HCT116 (cell line): ENCODE results near the gene TNNT2. TPM values are rescaled to one million over a fixed set of nuclear protein-coding genes. Genes with fewer than 3 reads are reported as not detected.

ENCODE experiments used
- ATAC-seq: fragments of 200-7000 bp; cut with Tn5 transposase; 2 replicates; pipeline ENCODE4 v1.9.1; 2020; ENCODE audit warnings: mild to moderate bottlenecking, moderate library complexity
- BruUV-seq: library from RNA; stranded (reverse); fragments of 400-500 nt; replicated peaks from 2 replicates; lab custom pipeline; 2021; lab: Mats Ljungman, UMichigan
- CTCF ChIA-PET: fragments of 300-600 bp; sonication (Branson Sonifier 250); formaldehyde crosslinking; loops from one replicate; lab custom pipeline; 2021; ENCODE audit warnings: antibody characterized with exemption; lab: Charles Lee
- POLR2A ChIA-PET: fragments of 300-600, 350-600 bp; sonication (Branson Sonifier 250); formaldehyde crosslinking; loops from one replicate; lab custom pipeline; 2021; ENCODE audit warnings: antibody characterized with exemption; lab: Charles Lee
- RAD21 ChIA-PET, 2 experiments: fragments of 300-600 bp; sonication (Branson Sonifier 250); formaldehyde crosslinking; loops; one replicate each; lab custom pipeline; 2023; ENCODE audit warnings: low total read pairs in 2 of 2; ENCODE audit not compliant: uncharacterized antibody in 2 of 2, unreplicated experiment in 2 of 2, low non-redundant PET in 1 of 2; lab: Charles Lee
- DNase-seq: peaks from one replicate; pipeline ENCODE4 v3.0.0-alpha.2; 2010; ENCODE audit warnings: low read depth, low spot score
- H2AFZ ChIP-seq: fragments of 200-600 bp; shearing (Covaris generic), sonication (generic); 2 replicates; pipeline ENCODE4 v1.6.1; 2017; ENCODE audit warnings: low read depth, mixed run types, mixed read lengths, antibody characterized with exemption, low read length; ENCODE audit not compliant: poor library complexity, severe bottlenecking
- H3K27ac ChIP-seq: 2 replicates; pipeline ENCODE4 v1.5.1; 2012; ENCODE audit warnings: low read depth, low read length
- H3K27me3 ChIP-seq: fragments of 200-600 bp; sonication (generic); 2 replicates; pipeline ENCODE4 v1.6.1; 2016; ENCODE audit warnings: mixed run types, low read length, mixed read lengths; ENCODE audit not compliant: insufficient read depth
- H3K36me3 ChIP-seq, 2 experiments: fragments of 200-500 bp in 1 of 2; fragments of 200-600 bp in 1 of 2; sonication (Bioruptor generic) in 1 of 2; sonication (generic) in 1 of 2; 2 replicates each; pipeline versions ENCODE4 v1.5.1 to v1.6.1; 2014 to 2016; ENCODE audit warnings: low read length in 2 of 2, inconsistent platforms in 1 of 2, mixed read lengths in 1 of 2, mixed run types in 1 of 2; ENCODE audit not compliant: insufficient read depth in 2 of 2, control insufficient read depth in 1 of 2
- H3K4me1 ChIP-seq, 2 experiments: fragments of 200-600 bp in 1 of 2; sonication (generic) in 1 of 2; 2 replicates each; pipeline versions ENCODE4 v1.5.1 to v1.6.1; 2012 to 2017; ENCODE audit warnings: low read length in 2 of 2, inconsistent platforms in 1 of 2, mild to moderate bottlenecking in 1 of 2, mixed read lengths in 1 of 2, mixed run types in 1 of 2, moderate library complexity in 1 of 2; ENCODE audit not compliant: insufficient read depth in 2 of 2, control insufficient read depth in 1 of 2
- H3K4me2 ChIP-seq: fragments of 200-600 bp; sonication (generic); 2 replicates; pipeline ENCODE4 v1.6.1; 2017; ENCODE audit warnings: mixed run types, low read length, mixed read lengths
- H3K4me3 ChIP-seq, 2 experiments: fragments of 200-600 bp in 1 of 2; sonication (generic) in 1 of 2; replicated peaks in 1 of 2; 2 replicates each; pipeline ENCODE4 v1.5.1; 2011 to 2016; ENCODE audit warnings: low read length in 2 of 2, control low read depth in 1 of 2, low read depth in 1 of 2, mild to moderate bottlenecking in 1 of 2, mixed read lengths in 1 of 2, mixed run types in 1 of 2
- H3K79me2 ChIP-seq: fragments of 200-600 bp; sonication (generic); 2 replicates; pipeline ENCODE4 v1.6.1; 2017; ENCODE audit warnings: mild to moderate bottlenecking, mixed run types, low read length, moderate library complexity, mixed read lengths; ENCODE audit not compliant: insufficient read depth
- H3K9ac ChIP-seq: fragments of 200-600 bp; sonication (generic); 2 replicates; pipeline ENCODE4 v1.6.1; 2016; ENCODE audit warnings: low read length, mixed read lengths
- H3K9me2 ChIP-seq: fragments of 200-600 bp; sonication (generic), shearing (Covaris generic); 2 replicates; pipeline ENCODE4 v1.6.1; 2017; ENCODE audit warnings: mixed run types, mild to moderate bottlenecking, moderate library complexity; ENCODE audit not compliant: insufficient read depth
- H3K9me3 ChIP-seq, 2 experiments: fragments of 200-500 bp in 1 of 2; fragments of 200-600 bp in 1 of 2; sonication (Bioruptor generic) in 1 of 2; sonication (generic) in 1 of 2; 2 replicates each; pipeline ENCODE4 v1.6.1; 2014 to 2017; ENCODE audit warnings: low read length in 2 of 2, mixed read lengths in 2 of 2, inconsistent platforms in 1 of 2, low read depth in 1 of 2, mild to moderate bottlenecking in 1 of 2, mixed run types in 1 of 2, moderate library complexity in 1 of 2; ENCODE audit not compliant: control insufficient read depth in 1 of 2, insufficient read depth in 1 of 2
- H4K20me1 ChIP-seq: fragments of 200-600 bp; sonication (generic), shearing (Covaris generic); 2 replicates; pipeline ENCODE4 v1.6.1; 2017; ENCODE audit warnings: mixed run types, mild to moderate bottlenecking, moderate library complexity; ENCODE audit not compliant: insufficient read depth
- CBX3 ChIP-seq: IDR thresholded peaks from 2 replicates; pipeline ENCODE4 v1.6.1; 2012; ENCODE audit warnings: low read depth
- CEBPB ChIP-seq: IDR thresholded peaks from 2 replicates; pipeline ENCODE4 v1.6.1; 2012; ENCODE audit warnings: low read depth
- ELF1 ChIP-seq: IDR thresholded peaks from 2 replicates; pipeline ENCODE4 v1.6.1; 2012; ENCODE audit warnings: low read depth, borderline replicate concordance
- EZH2 ChIP-seq: fragments of 200-600 bp; sonication (generic); IDR thresholded peaks from 2 replicates; pipeline ENCODE4 v1.6.1; 2017; ENCODE audit warnings: antibody characterized with exemption, mixed run types
- EZH2phosphoT487 ChIP-seq: fragments of 200-600 bp; IDR thresholded peaks from 2 replicates; pipeline ENCODE4 v1.6.1; 2018; ENCODE audit warnings: antibody characterized with exemption, borderline replicate concordance
- FOSL1 ChIP-seq: IDR thresholded peaks from 2 replicates; pipeline ENCODE4 v1.6.1; 2012; ENCODE audit warnings: low read depth
- JUND ChIP-seq: IDR thresholded peaks from 2 replicates; pipeline ENCODE4 v1.6.1; 2012
- SIN3A ChIP-seq: IDR thresholded peaks from 2 replicates; pipeline ENCODE4 v1.6.1; 2012; ENCODE audit warnings: low read depth
- SP1 ChIP-seq: IDR thresholded peaks from 2 replicates; pipeline ENCODE4 v1.6.1; 2012; ENCODE audit warnings: low read depth
- SRF ChIP-seq: IDR thresholded peaks from 2 replicates; pipeline ENCODE4 v1.6.1; 2012; ENCODE audit warnings: low read depth
- YY1 ChIP-seq: IDR thresholded peaks from 2 replicates; pipeline ENCODE4 v1.6.1; 2011; ENCODE audit warnings: low read length, low read depth, moderate library complexity, mild to moderate bottlenecking; ENCODE audit not compliant: insufficient replicate concordance; ENCODE audit errors: extremely low read depth
- ZFX ChIP-seq: fragments of 450-650 bp; IDR thresholded peaks from 2 replicates; pipeline ENCODE4 v1.6.1; 2017
- intact Hi-C: fragments of 100-400 bp; cut with micrococcal nuclease; formaldehyde crosslinking; loops from 2 replicates; pipeline ENCODE4 v1.10.0; 2022
- total RNA-seq: library from RNA; stranded (reverse); gene quantifications from one replicate; pipeline ENCODE4 v1.2.1, GENCODE V29; 2021; ENCODE audit not compliant: unreplicated experiment
- TF ChIP-seq, protein P1 (sequence below): IDR thresholded peaks from 2 replicates; pipeline ENCODE4 v1.6.1; 2012
- TF ChIP-seq, protein P2 (sequence below), 3 experiments: fragments of 200-600 bp in 1 of 3; sonication (generic) in 1 of 3; IDR thresholded peaks in 2 of 3; conservative IDR thresholded peaks in 1 of 3; 2 replicates each; pipeline ENCODE4 v1.5.1; 2012 to 2017; ENCODE audit warnings: low read depth in 2 of 3, low read length in 2 of 3, antibody characterized with exemption in 1 of 3, borderline replicate concordance in 1 of 3, control low read depth in 1 of 3, mild to moderate bottlenecking in 1 of 3, mixed read lengths in 1 of 3, mixed run types in 1 of 3, moderate library complexity in 1 of 3; ENCODE audit not compliant: insufficient read depth in 1 of 3
- TF ChIP-seq, protein P3 (sequence below): IDR thresholded peaks from 2 replicates; pipeline ENCODE4 v1.6.1; 2012; ENCODE audit warnings: low read depth

The TNNT2 gene
- total RNA-seq, 1 experiment from 2014 or later, result 2.0 TPM

DNA sequence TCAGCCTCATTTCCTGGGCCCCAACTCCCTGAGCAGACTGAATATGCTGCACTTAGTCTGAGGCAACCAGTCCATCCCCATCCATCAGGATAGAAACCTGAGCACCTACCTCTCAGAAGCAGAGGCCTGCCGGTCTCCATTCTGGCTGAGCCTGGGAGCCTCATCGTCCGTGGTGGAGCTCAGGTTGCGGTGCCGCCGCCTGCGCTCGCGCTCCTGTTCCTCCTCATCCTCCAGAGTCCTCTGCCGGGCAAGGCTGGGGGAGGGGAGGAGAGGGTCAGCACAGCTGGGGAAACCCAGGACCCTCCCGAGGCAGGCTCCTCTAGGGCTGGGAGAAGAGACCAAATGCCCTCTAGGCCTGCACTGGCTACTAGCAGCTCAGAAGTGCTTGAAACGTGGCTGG is 11.6 kb upstream of the TNNT2 start:
- H3K4me2 ChIP-seq, result no peak overlapping the region
- peaks cover 45% of the 10 kb centered on the region for H3K79me2 ChIP-seq
- no peaks in the 10 kb centered on the region for H3K27me3 ChIP-seq
- no peak overlapping the region for H3K9ac ChIP-seq
- H3K36me3 ChIP-seq, result peaks cover 14 to 37% of the 10 kb centered on the region in 2 experiments; a peak in 3 of 4 replicates
- no peak for DNase-seq
- TF ChIP-seq ZFX (no peak), JUND (no peak), SIN3A (no peak), YY1 (no peak), EZH2phosphoT487 (no peak), SP1 (no peak), CBX3 (no peak), EZH2 (no peak), FOSL1 (no peak), CEBPB (no peak), ELF1 (no peak), SRF (no peak)
- TF ChIP-seq, protein P1, sequence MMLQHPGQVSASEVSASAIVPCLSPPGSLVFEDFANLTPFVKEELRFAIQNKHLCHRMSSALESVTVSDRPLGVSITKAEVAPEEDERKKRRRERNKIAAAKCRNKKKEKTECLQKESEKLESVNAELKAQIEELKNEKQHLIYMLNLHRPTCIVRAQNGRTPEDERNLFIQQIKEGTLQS, result no peak
- TF ChIP-seq, protein P2, sequence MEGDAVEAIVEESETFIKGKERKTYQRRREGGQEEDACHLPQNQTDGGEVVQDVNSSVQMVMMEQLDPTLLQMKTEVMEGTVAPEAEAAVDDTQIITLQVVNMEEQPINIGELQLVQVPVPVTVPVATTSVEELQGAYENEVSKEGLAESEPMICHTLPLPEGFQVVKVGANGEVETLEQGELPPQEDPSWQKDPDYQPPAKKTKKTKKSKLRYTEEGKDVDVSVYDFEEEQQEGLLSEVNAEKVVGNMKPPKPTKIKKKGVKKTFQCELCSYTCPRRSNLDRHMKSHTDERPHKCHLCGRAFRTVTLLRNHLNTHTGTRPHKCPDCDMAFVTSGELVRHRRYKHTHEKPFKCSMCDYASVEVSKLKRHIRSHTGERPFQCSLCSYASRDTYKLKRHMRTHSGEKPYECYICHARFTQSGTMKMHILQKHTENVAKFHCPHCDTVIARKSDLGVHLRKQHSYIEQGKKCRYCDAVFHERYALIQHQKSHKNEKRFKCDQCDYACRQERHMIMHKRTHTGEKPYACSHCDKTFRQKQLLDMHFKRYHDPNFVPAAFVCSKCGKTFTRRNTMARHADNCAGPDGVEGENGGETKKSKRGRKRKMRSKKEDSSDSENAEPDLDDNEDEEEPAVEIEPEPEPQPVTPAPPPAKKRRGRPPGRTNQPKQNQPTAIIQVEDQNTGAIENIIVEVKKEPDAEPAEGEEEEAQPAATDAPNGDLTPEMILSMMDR (IDR thresholded peaks at IDR 0.05 in 2 of 3, conservative IDR thresholded peaks at IDR 0.05 in 1 of 3; ENCODE audit: borderline replicate concordance in 1 of 3, insufficient read depth in 1 of 3, low read depth in 2 of 3, low read length in 2 of 3), result no peak
- TF ChIP-seq, protein P3, sequence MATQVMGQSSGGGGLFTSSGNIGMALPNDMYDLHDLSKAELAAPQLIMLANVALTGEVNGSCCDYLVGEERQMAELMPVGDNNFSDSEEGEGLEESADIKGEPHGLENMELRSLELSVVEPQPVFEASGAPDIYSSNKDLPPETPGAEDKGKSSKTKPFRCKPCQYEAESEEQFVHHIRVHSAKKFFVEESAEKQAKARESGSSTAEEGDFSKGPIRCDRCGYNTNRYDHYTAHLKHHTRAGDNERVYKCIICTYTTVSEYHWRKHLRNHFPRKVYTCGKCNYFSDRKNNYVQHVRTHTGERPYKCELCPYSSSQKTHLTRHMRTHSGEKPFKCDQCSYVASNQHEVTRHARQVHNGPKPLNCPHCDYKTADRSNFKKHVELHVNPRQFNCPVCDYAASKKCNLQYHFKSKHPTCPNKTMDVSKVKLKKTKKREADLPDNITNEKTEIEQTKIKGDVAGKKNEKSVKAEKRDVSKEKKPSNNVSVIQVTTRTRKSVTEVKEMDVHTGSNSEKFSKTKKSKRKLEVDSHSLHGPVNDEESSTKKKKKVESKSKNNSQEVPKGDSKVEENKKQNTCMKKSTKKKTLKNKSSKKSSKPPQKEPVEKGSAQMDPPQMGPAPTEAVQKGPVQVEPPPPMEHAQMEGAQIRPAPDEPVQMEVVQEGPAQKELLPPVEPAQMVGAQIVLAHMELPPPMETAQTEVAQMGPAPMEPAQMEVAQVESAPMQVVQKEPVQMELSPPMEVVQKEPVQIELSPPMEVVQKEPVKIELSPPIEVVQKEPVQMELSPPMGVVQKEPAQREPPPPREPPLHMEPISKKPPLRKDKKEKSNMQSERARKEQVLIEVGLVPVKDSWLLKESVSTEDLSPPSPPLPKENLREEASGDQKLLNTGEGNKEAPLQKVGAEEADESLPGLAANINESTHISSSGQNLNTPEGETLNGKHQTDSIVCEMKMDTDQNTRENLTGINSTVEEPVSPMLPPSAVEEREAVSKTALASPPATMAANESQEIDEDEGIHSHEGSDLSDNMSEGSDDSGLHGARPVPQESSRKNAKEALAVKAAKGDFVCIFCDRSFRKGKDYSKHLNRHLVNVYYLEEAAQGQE, result no peak
- no peak overlapping the region for H3K27ac ChIP-seq
- RAD21 ChIA-PET, result no interaction called here
- no peaks in the 10 kb centered on the region; the same call in 1 of the 2 replicates for H4K20me1 ChIP-seq
- no peak overlapping the region for H3K4me3 ChIP-seq
- no peaks in the 10 kb centered on the region for H3K9me3 ChIP-seq
- no TSS peak for BruUV-seq
- peaks cover 0 to 9% of the 10 kb centered on the region in 2 experiments; a peak in 1 of 4 replicates for H3K4me1 ChIP-seq
- H3K9me2 ChIP-seq, result no peaks in the 10 kb centered on the region
- POLR2A ChIA-PET, result no interaction called here
- CTCF ChIA-PET, result interaction anchor here (1.5 to 3.5 kb wide), 2 partner anchors 11 to 13 kb away, joined by 3 to 10 read pairs; no protein-coding TSS in a partner anchor
- intact Hi-C loops, result no loop called here
- no peak for ATAC-seq
- no peak overlapping the region for H2AFZ ChIP-seq
